Smooth muscle cell (in vitro differentiated cells): ENCODE data around the gene RABEP2. TPM values are rescaled to one million over a fixed set of nuclear protein-coding genes. Genes with fewer than 3 reads are reported as not detected.
A peak's percentile ranks its signal among the peaks of the same experiment; 100 is the strongest.
"Not testable (repeated sequence)": the region's sequence is repeated elsewhere in the genome, so short reads cannot be mapped to it uniquely, and the experiment has no call there.

Experiments used
- DNase-seq: peaks from one replicate; lab custom pipeline; 2025; ENCODE audit not compliant: unreplicated experiment; lab: John Stamatoyannopoulos, UW
- H2AFZ ChIP-seq: fragments of 200-600 bp; sonication (generic); 2 replicates; pipeline ENCODE4 v1.6.0; 2016; ENCODE audit warnings: antibody characterized with exemption, low read depth, mild to moderate bottlenecking
- H3F3A ChIP-seq: fragments of 200-600 bp; sonication (generic); 2 replicates; pipeline ENCODE4 v1.6.0; 2017; ENCODE audit warnings: antibody characterized with exemption, low read depth
- H3K27ac ChIP-seq: fragments of 200-600 bp; sonication (generic); 2 replicates; pipeline ENCODE4 v1.5.1; 2016; ENCODE audit warnings: low read depth, mild to moderate bottlenecking
- H3K27me3 ChIP-seq: fragments of 200-600 bp; sonication (generic); 2 replicates; pipeline ENCODE4 v1.6.1; 2016; ENCODE audit warnings: low read depth, mild to moderate bottlenecking
- H3K36me3 ChIP-seq: fragments of 200-600 bp; sonication (generic); 2 replicates; pipeline ENCODE4 v1.5.1; 2016; ENCODE audit warnings: low read depth
- H3K4me1 ChIP-seq: fragments of 200-600 bp; sonication (generic); 2 replicates; pipeline ENCODE4 v1.5.1; 2016; ENCODE audit warnings: low read depth
- H3K4me2 ChIP-seq: fragments of 200-600 bp; sonication (generic); 2 replicates; pipeline ENCODE4 v1.6.0; 2016; ENCODE audit warnings: mild to moderate bottlenecking
- H3K4me3 ChIP-seq: fragments of 200-600 bp; sonication (generic); 2 replicates; pipeline ENCODE4 v1.5.1; 2016; ENCODE audit warnings: mild to moderate bottlenecking
- H3K79me2 ChIP-seq: fragments of 200-600 bp; sonication (generic); 2 replicates; pipeline ENCODE4 v1.6.0; 2016; ENCODE audit warnings: low read depth, mild to moderate bottlenecking
- H3K9ac ChIP-seq: fragments of 200-600 bp; sonication (generic); 2 replicates; pipeline ENCODE4 v1.6.0; 2016; ENCODE audit warnings: low read depth
- H3K9me3 ChIP-seq: fragments of 200-600 bp; sonication (generic); replicated peaks from 2 replicates; pipeline ENCODE4 v1.5.1; 2016; ENCODE audit warnings: low read depth
- H4K20me1 ChIP-seq: fragments of 200-600 bp; sonication (generic); 2 replicates; pipeline ENCODE4 v1.6.0; 2016; ENCODE audit warnings: low read depth
- CTCF ChIP-seq: fragments of 200-600 bp; sonication (generic); IDR thresholded peaks from 2 replicates; pipeline ENCODE4 v1.5.1; 2017; ENCODE audit warnings: borderline replicate concordance, mild to moderate bottlenecking, antibody characterized with exemption; ENCODE audit not compliant: insufficient read depth, poor library complexity, severe bottlenecking
- WGBS: methylation state at CpG from one replicate; pipeline ENCODE4 v1.1.7; 2016; ENCODE audit warnings: low lambda C conversion rate; 5-methylcytosine and 5-hydroxymethylcytosine counted together
- polyA plus RNA-seq: library from polyadenylated mRNA; unstranded; fragments of >200 nt; fragmentation: Nextera tagmentation; extraction: Ambion mirVana; gene quantifications from 2 replicates; pipeline ENCODE4 v1.2.1, GENCODE V29; 2016
- total RNA-seq: library from RNA; depleted of rRNA; stranded (reverse); fragments of >200 nt; gene quantifications from 2 replicates; pipeline ENCODE4 v1.2.3, GENCODE V29; 2014

RABEP2 gene
- total and polyA plus RNA-seq, 2 experiments from 2014 or later: 14.7 to 16.6 TPM

- Histone ChIP-seq H3K4me2 (no peak overlapping the region), H3K9me3 (no peaks in the 10 kb centered on the region), H3K36me3 (no peaks in the 10 kb centered on the region), H3K4me3 (no peak overlapping the region), H4K20me1 (no peaks in the 10 kb centered on the region), H3K4me1 (peaks cover 6% of the 10 kb centered on the region), H3K9ac (no peak overlapping the region), H3K27ac (no peak overlapping the region), H3K79me2 (no peaks in the 10 kb centered on the region), H3F3A (peaks cover 2% of the 10 kb centered on the region), H3K27me3 (no peaks in the 10 kb centered on the region), H2AFZ (no peak overlapping the region)
- DNase-seq: no peak
- no peak for TF ChIP-seq CTCF
- WGBS: 64% methylated on average over 3 of the region's 3 CpGs
These were observed 5.6 kb upstream of the RABEP2 start for GRCh38 chr16:28930652-28931051.

GRCh38 chr16:28930203-28930602 is 5.2 kb upstream of the RABEP2 start:
- H3K4me3 ChIP-seq: no peak overlapping the region
- H3K27me3 ChIP-seq: no peaks in the 10 kb centered on the region
- H3K79me2 ChIP-seq: no peaks in the 10 kb centered on the region
- no peak for DNase-seq
- H3K9me3 ChIP-seq: no peaks in the 10 kb centered on the region
- no peaks in the 10 kb centered on the region for H4K20me1 ChIP-seq
- peaks cover 2% of the 10 kb centered on the region for H3F3A ChIP-seq
- WGBS: 88% methylated on average over 3 of the region's 3 CpGs
- no peak for TF ChIP-seq CTCF
- H3K9ac ChIP-seq: no peak overlapping the region
- no peak overlapping the region for H2AFZ ChIP-seq
- no peak overlapping the region for H3K4me2 ChIP-seq
- H3K4me1 ChIP-seq: peaks cover 6% of the 10 kb centered on the region
- no peaks in the 10 kb centered on the region for H3K36me3 ChIP-seq
- no peak overlapping the region for H3K27ac ChIP-seq

DNA sequence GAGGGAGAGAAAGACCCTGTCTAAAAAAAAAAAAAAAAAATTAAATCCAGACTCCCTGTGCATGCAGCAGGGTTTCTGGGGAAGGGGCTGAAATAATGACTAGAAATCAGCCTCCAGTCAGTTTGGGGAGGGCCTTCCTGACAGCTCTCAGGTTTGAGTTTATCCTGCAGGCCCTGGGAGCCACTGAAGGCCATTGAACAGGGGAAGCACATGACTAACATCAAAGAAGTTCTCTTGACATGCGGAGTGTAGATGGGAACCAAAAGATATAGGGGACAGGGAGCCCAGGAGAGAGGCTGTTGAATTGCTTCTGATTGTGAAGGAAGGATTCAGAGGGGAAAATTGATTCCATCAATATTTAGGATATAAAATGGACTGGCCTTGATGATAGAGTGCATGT is 2.8 kb upstream of the RABEP2 start:
- H3K4me1 ChIP-seq: peaks cover 10% of the 10 kb centered on the region
- no peak overlapping the region for H2AFZ ChIP-seq
- no peak for DNase-seq
- peaks cover 2% of the 10 kb centered on the region for H3F3A ChIP-seq
- H3K27ac ChIP-seq: no peak overlapping the region
- H3K4me3 ChIP-seq: no peak overlapping the region
- no peak overlapping the region for H3K4me2 ChIP-seq
- no peak for TF ChIP-seq CTCF
- H3K36me3 ChIP-seq: no peaks in the 10 kb centered on the region
- no peak overlapping the region for H3K9ac ChIP-seq
- no peaks in the 10 kb centered on the region for H3K79me2 ChIP-seq
- no peaks in the 10 kb centered on the region for H4K20me1 ChIP-seq
- H3K9me3 ChIP-seq: no peaks in the 10 kb centered on the region
- 72% methylated on average over 1 of the region's 1 CpG for WGBS
- no peaks in the 10 kb centered on the region for H3K27me3 ChIP-seq

DNA sequence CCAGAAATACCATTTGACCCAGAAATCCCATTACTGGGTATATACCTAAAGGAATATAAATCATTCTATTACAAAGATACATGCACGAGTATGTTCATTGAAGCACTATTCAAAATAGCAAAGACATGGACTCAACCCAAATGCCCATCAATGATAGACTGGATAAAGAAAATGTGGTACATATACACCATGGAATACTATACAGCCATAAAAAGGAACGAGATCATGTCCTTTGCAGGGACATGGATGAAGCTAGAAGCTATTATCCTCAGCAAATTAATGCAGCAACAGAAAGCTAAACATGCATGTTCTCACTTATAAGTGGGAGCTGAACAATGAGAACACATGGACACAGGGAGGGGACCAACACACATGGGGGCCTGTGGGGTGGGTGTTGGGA is 1.2 kb upstream of the RABEP2 start:
- H3K4me1 ChIP-seq, DNase-seq, H3K27ac ChIP-seq, H4K20me1 ChIP-seq, H3K79me2 ChIP-seq, H3K36me3 ChIP-seq, H3K9me3 ChIP-seq, H2AFZ ChIP-seq, H3K27me3 ChIP-seq, H3K9ac ChIP-seq, H3F3A ChIP-seq: not testable (repeated sequence)
- H3K4me3 ChIP-seq: peak overlapping the region; percentile 95
- H3K4me2 ChIP-seq: peak overlapping the region; percentile 85
- 96% methylated on average over 2 of the region's 2 CpGs for WGBS
